SKM-1 (cell line): ENCODE measurements around the gene PEAR1.

Experiments used
- DNase-seq: peaks from one replicate; lab custom pipeline; 2025; ENCODE audit not compliant: unreplicated experiment; lab: John Stamatoyannopoulos, UW

PEAR1 gene

DNA sequence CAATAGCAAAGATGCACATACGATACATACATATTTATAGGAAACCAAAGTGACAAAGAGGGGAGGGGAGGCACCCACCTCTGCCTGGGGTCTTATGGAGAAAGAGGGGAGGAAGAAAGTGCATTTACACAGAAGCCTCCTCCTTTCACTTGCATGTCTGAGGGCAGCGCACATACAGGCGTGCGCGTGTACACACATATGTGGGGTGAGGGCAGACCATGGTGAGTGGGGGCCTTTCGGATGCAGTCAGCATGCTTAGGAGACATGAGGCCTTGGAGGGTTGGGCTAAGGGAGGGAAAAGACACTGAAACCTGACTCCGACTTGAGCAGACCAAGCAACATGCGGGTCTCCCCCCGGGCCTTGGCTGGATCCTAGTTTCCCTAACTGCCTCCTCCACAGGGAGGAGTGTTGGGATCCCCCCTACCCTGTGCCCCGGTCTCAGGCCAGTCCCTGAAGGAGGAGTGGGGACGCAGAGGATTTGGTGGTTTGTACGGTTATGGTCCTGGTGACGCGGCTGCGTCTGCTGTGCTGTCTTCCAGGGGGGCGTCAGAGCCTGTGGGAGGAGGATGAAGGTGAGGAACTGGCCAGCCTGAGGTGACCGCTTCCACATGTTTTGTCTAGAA lies 42.1 kb downstream of the PEAR1 start:
- DNase-seq, result no peak

DNA sequence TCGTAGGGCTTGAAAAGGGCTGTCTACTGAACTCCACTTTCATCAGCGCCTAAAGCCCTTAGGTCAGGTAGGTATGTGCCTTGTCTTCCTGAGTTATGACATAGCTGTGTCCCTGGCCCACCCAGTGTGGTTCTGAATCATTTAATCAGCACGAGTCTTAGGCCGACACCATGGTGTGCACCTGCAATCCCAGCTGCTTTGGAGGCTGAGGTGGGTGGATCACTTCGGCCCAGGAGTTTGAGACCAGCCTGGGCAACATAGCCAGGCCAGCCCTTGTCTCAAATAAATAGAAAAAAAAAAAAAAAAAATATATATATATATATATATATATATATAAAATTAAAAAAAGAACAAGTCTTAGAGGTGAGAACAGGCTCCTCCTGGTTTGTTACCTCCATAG lies 42.7 kb downstream of the PEAR1 start:
- no peak for DNase-seq

DNA sequence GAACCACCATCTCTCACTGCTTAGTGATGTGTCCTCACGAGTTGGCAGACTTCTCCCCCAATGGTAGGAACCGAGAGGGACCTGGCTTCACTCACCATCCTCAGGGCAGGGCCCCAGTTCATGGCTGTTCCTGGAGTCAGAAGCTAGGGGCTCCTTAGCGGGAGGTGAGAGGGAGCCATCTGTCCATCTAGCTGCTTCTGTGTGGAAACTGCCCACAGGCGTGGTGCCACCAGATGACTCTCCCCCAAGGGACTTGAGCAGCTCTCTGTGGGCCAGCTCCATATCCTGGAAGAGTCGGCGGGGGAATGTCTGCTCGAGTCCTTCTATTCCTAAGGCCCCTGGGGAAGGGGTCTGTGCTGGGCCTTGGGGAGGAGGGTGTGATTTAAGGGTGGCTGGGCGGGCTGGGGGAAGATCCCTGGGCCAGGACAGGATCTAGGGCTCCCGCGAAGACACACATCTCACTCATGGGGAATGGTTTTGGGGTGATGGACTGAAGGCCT lies 43.3 kb downstream of the PEAR1 start:
- DNase-seq, result no peak

GRCh38 chr1:156937883-156938282 lies 44.4 kb downstream of the PEAR1 start:
- DNase-seq, result no peak

DNA sequence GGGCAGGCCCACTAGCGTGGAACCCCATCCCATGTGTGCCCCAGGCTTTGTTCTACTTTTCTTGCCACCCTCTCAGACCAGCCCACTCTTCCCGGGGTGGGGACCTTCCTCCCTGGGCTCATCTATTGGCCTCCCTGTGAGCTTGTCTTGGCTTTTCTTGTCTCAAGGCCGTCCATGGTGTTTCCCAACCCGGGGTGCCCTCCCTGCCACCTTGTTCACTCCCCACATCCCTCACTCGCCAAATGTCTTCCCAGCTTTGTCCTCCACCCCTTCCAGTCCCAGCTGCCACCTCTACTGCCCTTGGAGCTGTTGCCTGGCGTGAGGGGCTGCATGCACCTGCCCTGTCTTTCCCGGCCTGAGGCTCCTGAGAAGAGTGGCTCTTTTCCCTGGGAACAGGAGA lies 45.3 kb downstream of the PEAR1 start:
- DNase-seq, result no peak

- DNase-seq, result no peak
These were observed 46.3 kb downstream of the PEAR1 start for GRCh38 chr1:156939786-156940334.

DNA sequence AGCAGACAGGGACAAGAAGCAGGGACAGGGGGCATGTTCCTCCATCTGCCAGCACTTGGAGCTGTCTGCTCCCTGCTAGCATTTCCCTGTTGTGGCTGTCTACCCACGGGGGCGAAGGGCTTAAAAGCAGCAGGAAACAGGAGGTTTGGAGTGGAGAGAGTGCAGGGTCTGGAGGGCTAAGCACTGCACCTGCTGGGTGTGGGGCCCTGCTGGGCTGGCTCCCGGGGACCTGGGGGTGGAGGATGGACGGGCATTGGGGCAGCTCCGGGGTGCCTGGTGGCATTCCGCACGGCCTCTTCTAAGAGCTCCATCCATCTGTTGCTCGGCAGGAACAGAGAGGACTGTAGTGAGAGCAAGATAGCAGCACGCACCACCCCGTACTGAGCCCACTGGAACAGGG lies 48.2 kb downstream of the PEAR1 start:
- DNase-seq, result no peak

GRCh38 chr1:156942176-156942575 lies 48.7 kb downstream of the PEAR1 start:
- DNase-seq, result no peak

GRCh38 chr1:156942576-156942975 lies 49.1 kb downstream of the PEAR1 start:
- DNase-seq, result no peak

GRCh38 chr1:156943756-156944155 lies 50.2 kb downstream of the PEAR1 start:
- DNase-seq, result no peak

GRCh38 chr1:156944268-156944667 lies 50.8 kb downstream of the PEAR1 start:
- DNase-seq, result no peak

DNA sequence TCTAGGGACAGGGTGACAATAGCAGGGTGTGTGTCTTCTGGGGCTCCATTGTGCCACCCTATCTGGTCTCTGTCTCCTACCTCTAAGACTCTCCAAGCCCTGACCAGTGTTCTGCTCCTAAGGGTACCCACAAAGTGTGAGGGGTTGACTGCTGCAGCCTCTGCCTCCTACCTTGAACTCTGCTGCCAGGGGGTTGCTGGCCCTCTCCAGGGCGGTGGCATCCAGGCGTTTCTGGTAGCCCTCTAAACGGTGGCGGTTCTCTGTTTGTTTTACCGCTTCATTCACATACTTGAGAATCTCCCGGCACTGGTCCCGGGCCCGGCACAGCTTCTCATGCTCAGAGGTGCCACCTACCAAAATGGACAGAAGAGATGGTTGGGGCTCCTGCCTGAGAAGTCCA lies 51.3 kb downstream of the PEAR1 start:
- no peak for DNase-seq

DNA sequence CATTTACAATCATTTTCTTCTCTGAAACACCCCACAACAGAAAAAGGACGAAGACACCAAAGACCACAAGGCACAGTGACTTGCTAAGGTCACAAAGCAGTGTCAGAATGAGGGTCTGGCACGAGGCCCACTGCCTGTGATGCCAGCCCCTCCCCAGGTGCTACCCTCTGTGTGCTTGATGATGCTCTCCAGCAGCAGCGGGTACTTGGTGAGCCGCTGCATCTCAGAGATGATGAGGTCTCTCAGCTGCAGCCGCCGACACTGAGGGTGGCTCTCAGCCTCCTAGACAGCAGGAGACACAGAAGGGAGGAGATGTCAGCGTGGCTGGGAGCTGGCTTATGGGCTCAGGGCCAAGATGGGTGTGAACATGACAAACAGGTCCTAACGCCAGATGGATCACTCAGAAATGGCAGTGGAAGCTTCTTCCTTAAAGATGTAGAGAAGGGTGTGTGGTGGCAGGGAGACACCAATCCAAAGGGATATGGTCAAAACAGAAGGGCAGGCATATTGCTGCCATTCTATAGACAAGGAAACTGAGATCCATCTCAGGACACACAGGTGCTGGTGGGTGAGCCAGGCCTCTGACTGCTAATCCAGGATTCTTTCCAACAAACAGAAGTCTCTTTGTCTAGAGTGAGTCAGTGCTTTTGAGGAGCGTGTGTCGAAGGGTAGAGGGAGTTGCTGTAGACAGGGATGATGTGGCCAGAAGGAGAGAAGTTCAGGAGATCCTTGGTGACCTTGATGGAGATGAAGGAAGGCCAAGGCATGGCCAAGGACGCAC lies 52.6 kb downstream of the PEAR1 start:
- DNase-seq, result no peak

DNA sequence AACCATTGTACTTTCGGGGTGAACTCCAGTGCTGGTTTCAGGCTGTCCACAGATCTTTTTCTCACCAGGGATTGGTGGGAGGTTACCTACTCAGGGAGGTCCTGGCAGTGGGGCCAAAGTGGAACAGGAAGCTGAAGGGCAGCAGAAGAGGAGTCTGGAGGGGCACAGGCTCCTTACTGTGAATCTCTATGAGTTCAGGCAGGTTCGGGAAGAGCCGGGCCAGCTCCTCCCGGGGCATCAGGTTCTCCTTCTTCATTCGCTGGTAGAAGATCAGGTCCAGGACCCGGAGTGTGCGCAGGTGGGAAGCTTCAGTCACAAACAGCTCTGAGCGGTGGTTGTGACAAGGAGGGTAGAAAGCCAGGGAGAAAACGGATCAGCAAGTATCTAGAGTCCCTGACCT lies 53.6 kb downstream of the PEAR1 start:
- DNase-seq, result no peak

DNA sequence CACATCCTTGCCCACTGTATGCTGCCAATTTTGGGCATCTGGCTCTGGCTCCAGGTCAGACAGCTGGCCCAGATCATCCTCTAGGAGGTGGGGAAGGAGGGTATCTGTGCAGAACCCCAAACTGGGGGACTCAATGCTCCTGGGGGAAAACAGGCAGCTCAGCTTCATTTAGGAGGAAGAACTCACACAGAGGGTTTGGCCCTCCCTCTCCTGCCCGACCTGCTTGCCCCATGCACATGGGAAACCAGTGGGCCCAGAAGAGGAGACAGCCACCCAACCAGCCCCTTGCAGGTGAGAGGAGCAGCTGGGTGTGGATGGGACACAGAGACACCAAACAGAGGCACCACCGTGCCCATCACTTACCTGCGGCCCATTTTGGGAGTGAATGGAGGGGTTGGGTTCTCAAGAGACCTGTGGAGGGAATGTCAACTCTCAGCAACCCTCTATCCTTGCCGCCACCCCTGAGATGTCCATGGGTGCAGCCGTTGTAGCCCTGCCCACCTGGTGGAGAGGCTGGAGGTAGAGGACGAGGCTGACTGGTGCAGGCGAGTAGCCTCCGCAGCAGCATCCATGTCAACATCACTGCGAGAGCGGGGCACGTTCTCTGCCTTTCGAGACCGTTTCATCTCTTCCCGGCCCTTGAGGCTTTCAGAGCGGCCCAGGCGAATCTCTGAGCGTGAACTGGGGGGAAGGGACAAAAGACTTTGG lies 54.5 kb downstream of the PEAR1 start:
- DNase-seq, result no peak

GRCh38 chr1:156948708-156949107 lies 55.2 kb downstream of the PEAR1 start:
- no peak for DNase-seq

DNA sequence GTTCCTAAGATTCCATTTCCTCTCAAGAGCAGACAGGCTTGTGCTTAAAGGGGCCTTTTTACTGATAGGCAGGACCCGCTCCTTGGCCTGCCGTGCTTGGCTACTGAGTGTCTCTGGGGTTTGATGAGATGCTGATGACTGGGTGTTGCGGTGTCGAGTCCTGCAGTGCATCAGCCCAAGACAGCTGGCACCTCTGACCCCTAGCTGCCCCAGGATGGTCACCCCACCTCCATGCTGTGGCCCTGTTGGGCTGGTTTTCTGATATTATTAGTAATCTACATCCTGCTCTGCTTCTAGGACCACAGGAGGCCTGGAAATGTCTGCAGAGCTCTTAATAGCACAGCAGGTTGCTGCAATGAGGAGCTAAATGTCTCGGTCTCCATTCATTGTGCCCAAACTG lies 55.6 kb downstream of the PEAR1 start:
- no peak for DNase-seq

GRCh38 chr1:156951371-156951770 lies 57.9 kb downstream of the PEAR1 start:
- no peak for DNase-seq

DNA sequence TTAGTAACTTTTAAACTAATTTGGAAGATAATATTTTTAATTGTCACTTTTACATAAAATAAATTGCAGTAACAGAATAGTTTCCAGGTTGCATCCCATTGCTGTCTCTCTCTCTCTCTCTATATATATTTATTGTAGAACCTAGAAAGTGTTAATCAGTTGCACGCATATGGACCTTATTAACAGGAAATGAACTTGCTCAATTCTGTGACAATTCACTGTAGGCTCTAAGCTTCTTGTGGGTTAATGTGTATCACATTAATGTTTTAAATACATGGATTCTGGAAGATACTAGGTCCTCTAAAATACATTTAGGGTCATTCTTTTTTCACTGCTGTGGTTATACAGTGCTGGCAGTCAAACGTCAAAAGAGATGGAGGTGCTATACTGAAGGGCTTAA lies 60.1 kb downstream of the PEAR1 start:
- DNase-seq, result no peak

DNA sequence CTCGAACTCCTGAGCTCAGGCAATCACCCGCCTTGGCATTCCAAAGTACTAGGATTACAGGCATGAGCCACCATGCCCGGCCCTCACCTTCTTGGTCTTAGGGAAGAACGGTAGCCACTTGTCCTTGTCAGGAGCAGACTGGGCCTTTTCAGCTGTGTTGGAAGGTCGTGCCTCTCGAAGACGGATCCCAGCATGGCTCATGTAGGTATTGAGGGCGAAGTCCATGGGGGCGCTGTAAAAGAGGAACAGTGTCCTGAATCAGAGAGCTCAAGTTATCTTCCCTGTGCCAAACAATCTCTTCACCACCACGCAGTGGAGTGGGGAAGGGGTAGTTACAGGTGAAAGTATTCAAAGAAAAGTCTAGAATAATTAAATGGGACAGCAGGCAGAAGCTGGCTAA lies 62.8 kb downstream of the PEAR1 start:
- no peak for DNase-seq

DNA sequence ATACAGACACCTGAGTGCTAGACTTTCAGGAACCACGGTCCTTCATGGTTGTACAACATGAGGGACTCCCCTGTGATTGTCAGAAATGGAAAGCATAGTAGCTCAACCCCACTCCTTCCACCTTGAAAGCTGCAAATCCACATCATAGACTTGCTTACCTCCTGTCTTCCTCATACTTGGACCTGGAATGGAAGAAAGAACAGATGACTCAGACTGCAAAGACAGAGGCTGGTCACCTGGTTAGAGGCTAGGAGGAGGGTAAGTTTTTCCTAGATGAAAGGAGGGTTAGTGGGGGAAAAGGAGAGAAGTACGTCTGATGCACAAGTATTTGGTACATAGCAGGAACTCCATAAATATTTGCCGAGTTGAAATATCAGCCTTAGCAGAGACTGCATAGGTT lies 64.1 kb downstream of the PEAR1 start:
- DNase-seq, result no peak

DNA sequence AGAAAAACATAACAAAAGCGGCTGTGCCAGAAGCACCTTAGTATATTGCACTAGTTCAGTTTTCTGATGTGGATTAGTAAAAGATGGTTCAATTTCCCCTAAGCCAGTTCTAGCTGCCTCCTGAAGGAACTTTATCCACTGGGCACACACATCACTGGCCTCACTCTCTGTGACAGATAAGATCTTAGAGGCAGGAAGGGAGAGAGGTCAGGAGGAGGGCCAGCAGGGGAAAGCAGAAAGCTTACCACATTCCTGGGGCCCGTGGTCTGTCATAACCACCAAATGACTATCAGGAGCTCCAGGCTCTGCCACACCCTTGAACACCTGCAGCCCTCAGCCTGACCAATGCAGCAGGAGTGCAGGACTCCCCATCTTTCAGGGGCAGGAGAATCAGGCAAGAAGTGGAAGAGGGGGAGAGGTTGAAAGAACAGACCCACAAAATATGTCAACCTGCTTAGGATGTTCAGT lies 64.8 kb downstream of the PEAR1 start:
- no peak for DNase-seq
